ENCODE results near the gene TUB.

TUB gene

GRCh38 chr11:8045839-8046238 lies 35.2 kb upstream of the TUB start:
- no peak for DNase-seq (ENCODE audit: low read depth, low spot score)

- no peak for DNase-seq (ENCODE audit: low read depth, low spot score)
These were observed 33.6 kb upstream of the TUB start for GRCh38 chr11:8047382-8047781.

GRCh38 chr11:8049084-8049483 lies 31.9 kb upstream of the TUB start:
- no peak for DNase-seq (ENCODE audit: low read depth, low spot score)

- no peak for DNase-seq (ENCODE audit: low read depth, low spot score)
These were observed 25.7 kb upstream of the TUB start for GRCh38 chr11:8055091-8055835.

GRCh38 chr11:8055836-8056526 lies 25.0 kb upstream of the TUB start:
- no peak for DNase-seq (ENCODE audit: low read depth, low spot score)

DNA sequence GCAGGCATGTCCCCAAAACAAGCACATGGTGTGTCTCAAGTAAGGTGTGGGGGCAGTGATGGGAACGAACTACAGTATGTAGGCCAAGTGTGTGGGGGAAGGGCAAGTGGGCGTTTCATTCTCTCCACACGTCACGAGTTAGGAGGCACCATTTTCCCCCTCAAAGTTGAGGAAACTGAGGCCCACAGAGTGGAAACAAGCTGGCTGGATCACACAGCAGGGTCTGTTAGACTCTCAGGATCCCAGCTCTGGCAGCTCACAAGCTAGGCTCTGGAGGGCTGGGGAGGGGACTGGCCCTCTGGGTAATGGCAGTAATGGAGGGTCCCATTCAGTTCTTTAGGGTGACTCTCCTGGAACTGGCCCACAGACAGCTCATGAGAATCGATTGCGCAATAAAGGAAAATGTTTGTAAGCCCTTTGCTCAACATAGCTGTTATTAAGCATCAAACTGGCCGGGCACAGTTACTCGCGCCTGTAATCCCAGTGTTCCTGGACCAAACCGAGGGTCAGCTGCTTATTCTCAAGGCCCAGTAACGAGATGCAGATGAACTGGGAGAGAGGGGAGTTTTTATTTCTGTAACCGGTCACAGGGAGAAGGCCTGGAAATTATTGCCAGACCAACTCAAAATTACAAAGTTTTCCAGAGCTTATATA lies 24.1 kb upstream of the TUB start:
- DNase-seq (ENCODE audit: low read depth, low spot score): no peak

DNA sequence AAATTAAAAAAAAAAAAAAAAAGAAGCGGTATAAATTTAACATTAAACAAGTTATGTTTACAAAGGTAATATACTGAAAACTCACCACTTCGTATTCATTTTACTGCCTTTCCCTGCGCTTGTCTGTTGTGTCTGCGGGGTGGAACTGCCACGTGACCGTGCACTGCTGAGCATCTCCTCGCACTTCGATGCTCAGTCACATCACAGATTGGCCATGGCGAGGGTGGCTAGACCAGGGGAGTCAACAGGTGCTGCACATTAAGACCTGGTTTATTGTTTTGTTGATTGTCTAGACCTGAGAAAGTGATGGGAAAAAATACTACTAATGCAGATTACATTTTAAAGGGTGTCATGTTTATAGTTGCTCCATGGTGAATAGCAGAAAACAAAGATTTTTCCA lies 22.8 kb upstream of the TUB start:
- DNase-seq (ENCODE audit: low read depth, low spot score): no peak

DNA sequence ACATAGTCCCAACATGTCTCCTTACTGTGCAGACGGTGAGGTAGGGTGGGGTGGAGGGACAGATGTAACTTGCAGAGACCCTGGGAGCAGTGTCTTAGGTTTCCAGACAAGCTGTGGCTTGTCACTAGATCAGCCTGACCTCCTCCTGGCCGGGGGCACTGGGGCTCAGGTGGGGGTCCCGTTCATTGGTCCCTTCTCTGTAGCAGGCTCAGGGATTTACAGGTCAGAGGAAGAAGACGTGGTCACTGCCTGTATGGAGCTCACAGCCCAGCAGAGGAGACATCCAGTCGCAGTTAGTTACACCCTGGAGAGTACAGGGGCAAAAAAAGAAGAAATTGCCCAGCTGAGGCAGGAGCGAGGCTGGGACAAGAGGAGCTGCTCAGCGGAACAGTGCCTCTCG lies 22.0 kb upstream of the TUB start:
- no peak for DNase-seq (ENCODE audit: low read depth, low spot score)

- DNase-seq (ENCODE audit: low read depth, low spot score): no peak
These were observed 21.4 kb upstream of the TUB start for GRCh38 chr11:8059571-8060011.

DNA sequence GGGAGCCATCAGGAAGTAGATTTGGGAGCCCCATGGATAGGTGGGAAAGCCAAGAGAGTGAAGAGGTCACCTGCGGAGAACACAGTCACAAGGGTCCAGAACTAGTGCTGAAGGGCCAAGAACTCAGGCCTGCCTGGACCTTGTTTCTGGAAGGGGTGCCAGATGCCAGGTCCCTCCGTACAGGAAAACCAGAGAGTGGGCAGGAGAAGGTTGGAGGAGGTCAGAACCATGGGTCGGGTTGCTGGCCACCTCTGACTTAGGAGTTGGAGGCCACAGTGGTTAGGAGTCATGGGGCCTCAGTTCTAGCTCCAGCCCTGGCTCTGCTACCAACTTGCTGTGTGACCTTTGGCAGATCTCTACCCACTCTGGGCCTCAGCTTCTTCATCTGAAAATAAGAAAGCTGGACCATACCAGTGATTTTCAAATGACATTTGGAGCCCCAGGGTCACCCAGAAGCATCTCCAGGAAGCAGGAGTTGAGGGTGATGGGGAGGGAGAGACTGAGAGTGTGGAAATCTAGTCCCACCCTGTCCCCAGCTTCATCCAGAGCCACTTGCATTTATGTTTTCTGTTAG lies 20.8 kb upstream of the TUB start:
- no peak for DNase-seq (ENCODE audit: low read depth, low spot score)

GRCh38 chr11:8060801-8061554 lies 20.0 kb upstream of the TUB start:
- no peak for DNase-seq (ENCODE audit: low read depth, low spot score)

- DNase-seq (ENCODE audit: low read depth, low spot score): no peak
These were observed 19.2 kb upstream of the TUB start for GRCh38 chr11:8061555-8062428.

GRCh38 chr11:8062781-8063257 lies 18.2 kb upstream of the TUB start:
- no peak for DNase-seq (ENCODE audit: low read depth, low spot score)

DNA sequence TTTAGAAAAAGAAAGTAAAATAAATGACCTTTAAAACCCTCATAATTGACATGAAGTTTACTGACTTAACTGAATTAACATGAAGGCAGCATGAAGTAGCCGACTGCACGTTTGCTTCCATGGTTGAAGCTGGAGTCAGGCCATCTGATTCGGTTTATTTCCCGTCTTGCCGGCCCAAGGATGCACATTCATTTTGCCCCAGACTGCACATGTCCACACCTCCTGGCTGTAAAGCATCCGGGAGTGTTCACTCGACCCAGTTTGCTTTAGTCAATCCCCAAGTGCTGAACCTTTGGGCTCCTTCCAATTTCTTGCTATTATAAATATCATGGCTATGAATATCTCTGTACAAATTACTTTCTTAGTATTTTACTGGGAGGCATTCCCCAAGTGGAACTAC lies 17.7 kb upstream of the TUB start:
- DNase-seq (ENCODE audit: low read depth, low spot score): no peak

DNA sequence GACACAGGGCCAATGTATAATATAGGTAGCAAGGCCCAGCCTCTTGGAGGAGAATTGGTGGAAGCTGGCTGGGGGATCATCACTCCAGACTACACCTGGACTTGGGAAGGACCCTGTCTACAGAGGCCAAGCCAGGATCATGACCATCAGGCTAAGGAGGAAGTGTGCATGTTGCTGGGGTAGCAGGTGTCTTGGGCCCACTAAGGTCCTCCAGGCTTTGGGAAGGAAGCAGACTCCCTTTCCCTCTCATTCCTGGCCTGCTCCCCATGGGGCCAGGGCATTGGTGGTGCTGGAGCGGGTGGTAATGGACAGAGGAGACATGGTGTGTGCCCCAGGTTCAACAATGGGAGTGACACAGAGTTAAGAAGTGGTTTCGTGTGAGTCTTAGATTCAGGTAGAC lies 16.0 kb upstream of the TUB start:
- DNase-seq (ENCODE audit: low read depth, low spot score): no peak

DNA sequence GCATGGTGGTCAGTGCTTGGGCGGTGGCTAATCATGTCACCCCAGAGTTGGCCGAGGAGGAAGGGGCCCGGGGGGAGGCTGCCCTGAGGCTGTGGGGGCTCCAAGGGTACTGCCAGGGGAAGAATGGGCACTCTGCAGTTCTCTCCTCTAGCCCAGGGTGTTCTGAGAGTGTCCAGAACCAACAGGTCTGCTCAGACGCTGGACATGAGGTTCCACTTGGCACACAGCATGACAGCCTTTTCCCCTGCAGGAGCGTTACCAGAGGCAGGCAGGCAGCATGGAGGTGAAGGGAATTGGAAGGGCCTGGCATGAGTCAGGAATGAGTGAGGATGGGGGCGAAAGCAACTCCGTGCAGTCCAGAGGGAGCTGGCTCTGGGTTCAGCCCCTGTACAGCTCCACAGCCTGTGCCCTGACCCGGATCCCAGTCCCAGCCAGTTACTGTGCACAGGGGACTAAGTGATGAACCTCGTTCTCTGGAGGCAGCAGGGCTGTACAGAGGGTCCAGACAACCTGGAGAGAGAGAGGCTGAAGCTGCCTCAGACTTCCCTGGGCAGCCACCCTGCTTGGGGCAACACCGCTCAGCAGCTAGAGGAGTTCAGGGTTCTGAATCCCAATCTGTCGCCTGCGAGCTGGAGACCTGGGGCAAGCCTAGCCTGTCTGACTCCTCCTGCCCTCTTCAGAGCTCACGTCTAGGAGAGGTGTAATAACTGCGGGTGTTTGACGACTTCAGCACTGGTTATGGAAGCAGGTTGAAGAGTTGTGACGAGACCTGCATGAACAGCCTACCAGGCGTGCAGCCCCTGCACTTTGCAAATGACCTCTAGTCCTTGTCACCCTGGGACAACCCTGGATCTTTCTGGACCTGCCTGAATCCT lies 14.7 kb upstream of the TUB start:
- no peak for DNase-seq (ENCODE audit: low read depth, low spot score)

GRCh38 chr11:8066911-8067455 lies 14.0 kb upstream of the TUB start:
- no peak for DNase-seq (ENCODE audit: low read depth, low spot score)

GRCh38 chr11:8067567-8067928 lies 13.5 kb upstream of the TUB start:
- no peak for DNase-seq (ENCODE audit: low read depth, low spot score)

DNA sequence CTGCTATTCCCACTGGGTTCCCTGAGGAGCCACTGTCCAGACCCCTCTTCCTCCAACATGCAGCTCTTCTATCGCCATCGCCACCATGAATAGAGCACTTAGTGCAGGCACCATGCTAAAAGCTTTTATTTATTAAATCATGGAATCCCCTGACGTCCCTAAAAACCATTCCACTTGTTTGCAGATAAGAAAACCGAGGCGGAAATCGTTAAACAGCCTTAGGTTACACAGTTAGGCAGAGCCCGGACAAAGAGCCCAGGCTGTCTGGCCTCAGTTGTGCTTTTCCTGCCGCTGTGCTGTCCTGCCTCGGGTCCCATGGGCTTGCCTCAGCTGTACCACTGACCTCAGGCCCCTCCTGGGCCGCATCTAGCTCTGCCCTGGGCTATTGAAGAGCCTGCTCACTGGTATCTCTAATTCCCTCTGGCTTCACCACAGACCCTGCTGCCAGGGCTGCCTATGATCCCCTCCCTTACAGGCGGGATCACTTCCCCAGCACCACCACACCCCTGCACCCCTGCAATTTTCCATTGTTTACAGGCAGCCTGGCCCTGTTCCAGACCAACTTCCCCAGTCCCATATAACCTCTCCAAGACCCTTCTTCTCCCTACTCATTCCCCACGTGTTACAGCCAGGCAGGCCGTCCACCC lies 13.0 kb upstream of the TUB start:
- no peak for DNase-seq (ENCODE audit: low read depth, low spot score)

Measured in activated naive CD8-positive, alpha-beta T cell treated with anti-CD3 and anti-CD28 coated beads, Interleukin-2, amount 50 U/mL, for 16 hours (primary cell).